Immature natural killer cell (primary cell): Measurements from ENCODE around the gene MRPL41. TPM values are rescaled to one million over a fixed set of nuclear protein-coding genes. Genes with fewer than 3 reads are reported as not detected.
"Not testable (repeated sequence)": the region's sequence is repeated elsewhere in the genome, so short reads cannot be mapped to it uniquely, and the experiment has no call there.

Experiments used
- DNase-seq, 3 donors: peaks; one replicate each; pipeline ENCODE4 v3.0.0; 2022; ENCODE audit warnings: mixed read lengths in 1 of 3
- H3K27ac Mint-ChIP-seq, 6 donors: one replicate each; pipeline ENCODE4 v1.8.0; 2020; ENCODE audit warnings: mixed read lengths in 6 of 6, mild to moderate bottlenecking in 5 of 6, inconsistent platforms in 4 of 6, moderate library complexity in 3 of 6
- H3K27me3 Mint-ChIP-seq, 3 donors: one replicate each; pipeline ENCODE4 v1.8.0; 2020 to 2021; ENCODE audit warnings: low read depth in 3 of 3, mild to moderate bottlenecking in 3 of 3, mixed read lengths in 3 of 3, moderate library complexity in 3 of 3, inconsistent platforms in 1 of 3
- H3K36me3 Mint-ChIP-seq, 3 donors: one replicate each; pipeline ENCODE4 v1.8.0; 2020; ENCODE audit warnings: mixed read lengths in 3 of 3, inconsistent platforms in 2 of 3, mild to moderate bottlenecking in 2 of 3
- H3K4me1 Mint-ChIP-seq, 2 donors: one replicate each; pipeline ENCODE4 v1.8.0; 2020; ENCODE audit warnings: inconsistent platforms in 2 of 2, mild to moderate bottlenecking in 2 of 2, mixed read lengths in 2 of 2, moderate library complexity in 1 of 2
- H3K4me3 Mint-ChIP-seq, 5 donors: one replicate each; pipeline ENCODE4 v1.8.0; 2020; ENCODE audit warnings: mild to moderate bottlenecking in 5 of 5, mixed read lengths in 5 of 5, inconsistent platforms in 3 of 5, moderate library complexity in 3 of 5
- H3K9me3 Mint-ChIP-seq, 6 donors: one replicate each; pipeline ENCODE4 v1.8.0; 2020; ENCODE audit warnings: mild to moderate bottlenecking in 6 of 6, mixed read lengths in 6 of 6, inconsistent platforms in 4 of 6, moderate library complexity in 3 of 6
- polyA plus RNA-seq, 3 donors: library from polyadenylated mRNA; unstranded; fragments of 300-500 nt; fragmentation: Illumina TruSeq; gene quantifications; one replicate each; pipeline ENCODE4 v1.2.3, GENCODE V29; 2021

Gene MRPL41
- polyA plus RNA-seq, 3 donors from 2014 or later, result 27.2 to 87.7 (median 48.8) TPM

GRCh38 chr9:137552022-137552768, 516 bp downstream of the MRPL41 start:
- H3K27me3 Mint-ChIP-seq, result peaks cover 2 to 5% (median 4%) of the 10 kb centered on the region in 3 donors
- peak overlapping the region in 5 of 6 donors; percentile 66 to 84 (median 78) for H3K27ac Mint-ChIP-seq
- no peaks in the 10 kb centered on the region for H3K9me3 Mint-ChIP-seq
- peaks cover 14 to 15% of the 10 kb centered on the region in 2 donors for H3K4me1 Mint-ChIP-seq
- peak overlapping the region; percentile 75 to 86 (median 85) for H3K4me3 Mint-ChIP-seq
- DNase-seq, result peak in 1 of 3 donors; percentile 12
- peaks cover 0 to 16% (median 5%) of the 10 kb centered on the region in 3 donors for H3K36me3 Mint-ChIP-seq

DNA sequence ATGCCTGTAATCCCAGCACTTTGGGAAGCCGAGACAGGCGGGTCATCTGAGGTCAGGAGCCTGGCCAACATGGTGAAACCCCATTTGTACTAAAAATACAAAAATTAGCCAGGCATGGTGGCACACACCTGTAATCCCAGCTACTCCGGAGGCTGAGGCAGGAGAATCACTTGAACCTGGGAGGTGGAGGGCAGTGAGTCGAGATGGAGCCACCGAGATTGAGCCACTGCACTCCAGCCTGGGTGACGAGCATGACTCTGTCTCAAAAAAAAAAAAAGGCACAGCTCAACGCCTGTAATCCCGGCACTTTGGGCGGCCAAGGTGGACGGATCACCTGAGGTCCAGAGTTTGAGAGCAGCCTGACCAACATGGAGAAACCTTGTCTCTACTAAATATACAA, 2.0 kb downstream of the MRPL41 start:
- H3K36me3 Mint-ChIP-seq, result peaks cover 0 to 19% (median 5%) of the 10 kb centered on the region in 3 donors
- not testable (repeated sequence) for H3K9me3 Mint-ChIP-seq, H3K4me3 Mint-ChIP-seq, H3K27ac Mint-ChIP-seq, H3K27me3 Mint-ChIP-seq, DNase-seq
- peaks cover 14 to 15% of the 10 kb centered on the region in 2 donors for H3K4me1 Mint-ChIP-seq

- peaks cover 0 to 19% (median 5%) of the 10 kb centered on the region in 3 donors for H3K36me3 Mint-ChIP-seq
- DNase-seq, result no peak
- peaks cover 2 to 4% (median 3%) of the 10 kb centered on the region in 3 donors for H3K27me3 Mint-ChIP-seq
- H3K27ac Mint-ChIP-seq, result peak overlapping the region in 1 of 6 donors; percentile 12
- H3K9me3 Mint-ChIP-seq, result no peaks in the 10 kb centered on the region
- H3K4me1 Mint-ChIP-seq, result peaks cover 14 to 15% of the 10 kb centered on the region in 2 donors
- H3K4me3 Mint-ChIP-seq, result no peak overlapping the region
These were observed 2.7 kb downstream of the MRPL41 start for GRCh38 chr9:137554349-137554748.

DNA sequence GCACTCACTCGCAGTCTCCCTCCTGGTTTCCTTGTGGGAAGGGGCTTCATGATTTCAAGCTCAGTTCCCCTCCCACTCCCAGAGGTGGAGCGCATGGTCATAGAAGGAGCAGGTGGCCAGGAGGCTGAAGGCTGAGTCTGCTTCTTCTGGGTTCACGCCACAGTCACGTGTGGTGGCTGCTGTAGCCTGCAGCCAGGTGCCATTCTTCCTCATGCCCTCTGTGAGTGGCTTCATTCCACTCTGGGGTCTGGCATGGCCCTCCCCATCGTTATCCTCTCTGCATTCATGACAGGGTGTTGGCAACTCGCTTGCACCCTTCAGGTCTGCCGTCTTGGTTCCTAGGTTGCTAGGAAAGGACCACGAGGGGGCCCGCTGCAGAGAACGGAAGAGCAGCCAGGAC, 3.5 kb downstream of the MRPL41 start:
- peaks cover 9% of the 10 kb centered on the region in 2 donors for H3K4me1 Mint-ChIP-seq
- no peak for DNase-seq
- peak overlapping the region in 1 of 5 donors; percentile 14 for H3K4me3 Mint-ChIP-seq
- H3K27ac Mint-ChIP-seq, result peak overlapping the region in 1 of 6 donors; percentile 25
- peaks cover 1 to 4% (median 3%) of the 10 kb centered on the region in 3 donors for H3K27me3 Mint-ChIP-seq
- H3K9me3 Mint-ChIP-seq, result no peaks in the 10 kb centered on the region
- H3K36me3 Mint-ChIP-seq, result peaks cover 0 to 26% (median 12%) of the 10 kb centered on the region in 3 donors

DNA sequence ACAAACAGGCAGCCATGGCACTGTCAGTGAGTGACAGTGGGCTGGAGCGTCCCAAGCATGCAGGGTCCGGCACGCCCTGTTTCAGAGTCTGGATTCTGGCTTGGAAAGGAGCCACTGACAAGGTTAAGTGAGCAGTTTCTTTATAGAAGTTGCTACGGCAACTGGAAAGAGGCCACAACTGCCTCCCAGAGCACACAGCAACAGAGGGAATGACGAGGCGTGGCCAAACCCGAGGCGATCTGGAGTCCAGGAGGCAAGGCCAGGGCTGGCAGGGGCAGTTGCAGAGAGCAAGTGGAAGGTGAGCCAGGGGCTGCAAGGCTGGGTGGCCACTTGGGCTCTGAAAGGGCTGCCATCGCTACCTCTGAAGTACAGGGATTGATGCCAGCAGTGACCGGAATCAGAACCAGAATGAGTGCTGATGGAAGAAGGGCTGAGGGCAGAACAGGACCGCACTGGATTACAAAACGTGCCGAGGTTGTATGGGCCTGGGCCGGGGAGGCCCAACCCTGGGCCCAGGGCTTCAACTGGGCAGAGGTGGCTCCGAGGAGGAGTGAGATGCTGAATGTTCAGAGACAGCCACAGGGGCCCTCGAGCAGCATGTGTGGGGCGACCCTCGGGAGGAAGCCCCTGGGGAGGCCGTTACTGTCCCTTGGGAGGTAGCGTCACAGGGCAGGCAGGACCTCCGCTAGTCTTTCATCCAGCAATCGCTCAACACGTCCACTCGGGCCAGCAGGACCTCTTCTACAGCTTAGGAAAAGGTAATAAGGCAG, 4.6 kb downstream of the MRPL41 start:
- H3K9me3 Mint-ChIP-seq, result no peaks in the 10 kb centered on the region
- peaks cover 5 to 6% of the 10 kb centered on the region in 2 donors for H3K4me1 Mint-ChIP-seq
- peak overlapping the region in 1 of 6 donors; percentile 55 for H3K27ac Mint-ChIP-seq
- H3K4me3 Mint-ChIP-seq, result no peak overlapping the region
- DNase-seq, result no peak
- H3K27me3 Mint-ChIP-seq, result peaks cover 0 to 4% (median 3%) of the 10 kb centered on the region in 3 donors
- H3K36me3 Mint-ChIP-seq, result peaks cover 0 to 27% (median 12%) of the 10 kb centered on the region in 3 donors

DNA sequence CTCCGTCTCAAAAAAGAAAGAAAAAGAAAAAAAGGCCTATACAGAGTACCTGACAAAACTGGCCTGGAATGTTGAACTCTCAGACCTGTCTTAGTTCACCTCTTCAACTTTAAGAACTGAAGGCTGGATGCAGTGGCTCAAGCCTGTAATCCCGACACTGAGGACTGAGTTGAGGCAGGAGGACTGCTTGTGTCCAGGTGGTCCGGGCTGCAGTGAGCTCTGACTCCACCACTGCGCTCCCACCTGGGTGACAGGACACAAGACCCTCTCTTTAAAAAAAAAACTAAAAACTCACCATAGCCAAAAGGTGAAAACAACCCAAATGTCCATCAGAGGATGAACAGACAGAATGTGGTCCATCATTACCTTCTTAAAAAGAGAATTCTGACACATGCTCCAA, 6.4 kb downstream of the MRPL41 start:
- Mint-ChIP-seq H3K4me3 (no peak overlapping the region), H3K27ac (no peak overlapping the region), H3K9me3 (no peaks in the 10 kb centered on the region), H3K36me3 (peaks cover 7 to 35% (median 12%) of the 10 kb centered on the region in 3 donors), H3K27me3 (peaks cover 0 to 4% (median 3%) of the 10 kb centered on the region in 3 donors), H3K4me1 (no peaks in the 10 kb centered on the region)
- DNase-seq, result no peak

GRCh38 chr9:137564134-137564533, 12.5 kb downstream of the MRPL41 start:
- Mint-ChIP-seq H3K27ac (peak overlapping the region in 1 of 6 donors; percentile 55), H3K9me3 (no peaks in the 10 kb centered on the region), H3K36me3 (peaks cover 12 to 29% (median 12%) of the 10 kb centered on the region in 3 donors), H3K27me3 (no peaks in the 10 kb centered on the region), H3K4me3 (no peak overlapping the region), H3K4me1 (no peaks in the 10 kb centered on the region)
- no peak for DNase-seq

DNA sequence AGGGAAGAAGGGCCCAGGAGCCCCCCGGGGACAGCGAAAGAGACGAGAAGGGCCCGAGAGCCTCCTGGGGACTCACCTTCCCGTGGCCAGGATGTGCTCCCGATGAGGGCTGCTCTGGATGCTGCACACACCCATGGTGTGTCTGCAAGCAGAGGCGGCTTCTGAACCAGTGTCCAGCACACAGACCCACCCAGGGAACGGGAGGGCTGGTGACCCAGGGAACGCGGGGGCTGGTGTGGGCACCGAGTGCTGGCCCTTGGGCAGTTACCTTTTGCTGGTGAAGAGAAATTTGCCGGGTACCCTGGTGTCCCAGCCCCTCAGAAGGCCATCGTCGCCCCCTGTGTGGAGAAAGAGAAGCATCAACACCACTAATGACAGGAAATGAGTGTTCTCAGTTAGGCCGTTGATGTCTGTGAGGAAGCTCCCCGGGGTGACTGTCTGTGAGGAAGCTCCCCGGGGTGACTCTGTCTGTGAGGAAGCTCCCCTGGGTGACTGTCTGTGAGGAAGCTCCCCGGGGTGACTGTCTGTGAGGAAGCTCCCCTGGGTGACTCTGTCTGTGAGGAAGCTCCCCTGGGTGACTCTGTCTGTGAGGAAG, 13.2 kb downstream of the MRPL41 start:
- H3K4me1 Mint-ChIP-seq, result no peaks in the 10 kb centered on the region
- H3K27me3 Mint-ChIP-seq, result no peaks in the 10 kb centered on the region
- H3K9me3 Mint-ChIP-seq, result no peaks in the 10 kb centered on the region
- H3K4me3 Mint-ChIP-seq, result no peak overlapping the region
- no peak for DNase-seq
- peak overlapping the region in 1 of 6 donors; percentile 53 for H3K27ac Mint-ChIP-seq
- peaks cover 8 to 25% (median 12%) of the 10 kb centered on the region in 3 donors for H3K36me3 Mint-ChIP-seq

DNA sequence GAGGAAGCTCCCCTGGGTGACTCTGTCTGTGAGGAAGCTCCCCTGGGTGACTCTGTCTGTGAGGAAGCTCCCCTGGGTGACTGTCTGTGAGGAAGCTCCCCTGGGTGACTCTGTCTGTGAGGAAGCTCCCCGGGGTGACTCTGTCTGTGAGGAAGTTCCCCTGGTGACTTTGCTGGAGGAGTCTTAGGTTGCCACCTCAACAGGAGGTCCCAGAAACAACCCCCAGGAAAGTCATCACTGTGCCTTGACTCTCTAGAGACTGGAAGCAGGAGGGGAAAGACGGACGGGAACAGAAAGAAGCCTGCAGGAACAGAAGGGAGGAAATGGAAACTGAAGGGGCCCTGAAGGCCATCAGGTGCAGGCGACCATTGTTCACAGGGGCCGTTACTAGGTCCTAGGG, 16.8 kb downstream of the MRPL41 start:
- H3K36me3 Mint-ChIP-seq, result peaks cover 5 to 20% (median 12%) of the 10 kb centered on the region in 3 donors
- H3K27ac Mint-ChIP-seq, H3K4me1 Mint-ChIP-seq, H3K27me3 Mint-ChIP-seq, H3K4me3 Mint-ChIP-seq, H3K9me3 Mint-ChIP-seq, DNase-seq: not testable (repeated sequence)

GRCh38 chr9:137569609-137570203, 18.0 kb downstream of the MRPL41 start:
- H3K4me1 Mint-ChIP-seq, result no peaks in the 10 kb centered on the region
- peaks cover 0 to 10% (median 7%) of the 10 kb centered on the region in 3 donors for H3K36me3 Mint-ChIP-seq

GRCh38 chr9:137570566-137570965, 18.9 kb downstream of the MRPL41 start:
- no peaks in the 10 kb centered on the region for H3K9me3 Mint-ChIP-seq
- no peaks in the 10 kb centered on the region for H3K27me3 Mint-ChIP-seq
- no peak overlapping the region for H3K4me3 Mint-ChIP-seq
- peaks cover 0 to 13% (median 7%) of the 10 kb centered on the region in 3 donors for H3K36me3 Mint-ChIP-seq
- peaks cover 3 to 7% of the 10 kb centered on the region in 2 donors for H3K4me1 Mint-ChIP-seq
- H3K27ac Mint-ChIP-seq, result peak overlapping the region in 3 of 6 donors; percentile 47 to 73 (median 72)
- no peak for DNase-seq

More at GRCh38 chr9:137569609-137570203, 18.0 kb downstream of the MRPL41 start:
- Mint-ChIP-seq H3K27me3 (no peaks in the 10 kb centered on the region), H3K9me3 (no peaks in the 10 kb centered on the region), H3K27ac (no peak overlapping the region), H3K4me3 (no peak overlapping the region)
- no peak for DNase-seq

DNA sequence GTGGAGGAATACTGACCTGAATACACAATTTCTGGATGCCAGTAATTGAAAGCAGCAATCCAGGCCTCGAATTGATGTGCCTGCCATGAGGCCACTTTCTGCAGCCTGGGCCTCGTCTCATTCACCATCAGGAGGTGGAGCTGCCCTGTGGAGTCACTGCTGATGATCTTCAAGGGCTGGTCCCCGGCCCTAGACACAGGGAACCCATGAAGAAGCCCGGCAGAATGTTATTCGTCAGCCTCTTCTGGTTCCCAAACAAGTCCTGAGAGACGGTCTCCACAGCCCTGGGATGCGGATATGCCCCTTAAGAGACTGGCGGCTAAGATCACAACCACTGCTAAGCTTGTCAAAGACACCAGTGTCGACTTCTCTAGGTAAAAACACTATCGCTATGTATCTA, 22.5 kb downstream of the MRPL41 start:
- no peaks in the 10 kb centered on the region for H3K27me3 Mint-ChIP-seq
- no peaks in the 10 kb centered on the region for H3K9me3 Mint-ChIP-seq
- no peak overlapping the region for H3K4me3 Mint-ChIP-seq
- no peak for DNase-seq
- no peak overlapping the region for H3K27ac Mint-ChIP-seq
- peaks cover 27 to 31% of the 10 kb centered on the region in 2 donors for H3K4me1 Mint-ChIP-seq
- H3K36me3 Mint-ChIP-seq, result peaks cover 0 to 16% (median 7%) of the 10 kb centered on the region in 3 donors

- no peak for DNase-seq
- Mint-ChIP-seq H3K9me3 (no peaks in the 10 kb centered on the region), H3K36me3 (peaks cover 0 to 16% (median 7%) of the 10 kb centered on the region in 3 donors), H3K27me3 (no peaks in the 10 kb centered on the region), H3K27ac (no peak overlapping the region), H3K4me1 (peaks cover 30 to 31% of the 10 kb centered on the region in 2 donors), H3K4me3 (no peak overlapping the region)
These were observed 23.7 kb downstream of the MRPL41 start for GRCh38 chr9:137575364-137575715.
